HepG2 (cell line): ENCODE measurements around the gene MLYCD. TPM values are rescaled to one million over a fixed set of nuclear protein-coding genes. Genes with fewer than 3 reads are reported as not detected.

Experiments used
- ADNP ChIP-seq: sonication (generic); formaldehyde crosslinking; IDR thresholded peaks from 2 replicates; pipeline ENCODE4 v1.4.0; 2020; ENCODE audit warnings: missing genetic modification reagents
- ARHGAP35 ChIP-seq: sonication (generic); formaldehyde crosslinking; IDR thresholded peaks from 2 replicates; pipeline ENCODE4 v1.9.0; 2022; ENCODE audit warnings: mild to moderate bottlenecking, inconsistent platforms, moderate library complexity, missing genetic modification reagents, borderline replicate concordance
- CHD4 ChIP-seq: fragments of 200-600 bp; sonication (generic); IDR thresholded peaks from 2 replicates; pipeline ENCODE4 v1.7.0; 2017; ENCODE audit warnings: mild to moderate bottlenecking, low read length, borderline replicate concordance
- CREB3 ChIP-seq: sonication (generic); formaldehyde crosslinking; IDR thresholded peaks from 2 replicates; pipeline ENCODE4 v1.5.0; 2020; ENCODE audit warnings: missing genetic modification reagents
- KDM1A ChIP-seq: IDR thresholded peaks from 2 replicates; pipeline ENCODE4 v1.6.1; 2016; ENCODE audit warnings: missing compliant biosample characterization
- KDM5A ChIP-seq: fragments of 200-600 bp; sonication (generic); IDR thresholded peaks from 2 replicates; pipeline ENCODE4 v1.7.0; 2018; ENCODE audit warnings: antibody characterized with exemption, mild to moderate bottlenecking, low read length, borderline replicate concordance
- MTA1 ChIP-seq: sonication (generic); formaldehyde crosslinking; IDR thresholded peaks from 2 replicates; pipeline ENCODE4 v1.4.0; 2020; ENCODE audit warnings: missing genetic modification reagents, mild to moderate bottlenecking, borderline replicate concordance
- NCOA2 ChIP-seq: sonication (generic); formaldehyde crosslinking; IDR thresholded peaks from 2 replicates; pipeline ENCODE4 v1.8.0; 2022; ENCODE audit warnings: inconsistent platforms
- PAX8 ChIP-seq: sonication (generic); formaldehyde crosslinking; IDR thresholded peaks from 2 replicates; pipeline ENCODE4 v1.8.0; 2022; ENCODE audit warnings: mild to moderate bottlenecking, missing genetic modification reagents, borderline replicate concordance
- REPIN1 ChIP-seq: sonication (generic); formaldehyde crosslinking; IDR thresholded peaks from 2 replicates; pipeline ENCODE4 v1.8.0; 2022; ENCODE audit warnings: missing genetic modification reagents, low read depth, mild to moderate bottlenecking, borderline replicate concordance
- SMC3 ChIP-seq: IDR thresholded peaks from 2 replicates; pipeline ENCODE4 v1.6.1; 2011; ENCODE audit warnings: low read length, improper control_type of control experiment
- STAT5B ChIP-seq: sonication (generic); formaldehyde crosslinking; IDR thresholded peaks from 2 replicates; pipeline ENCODE4 v1.4.0; 2020; ENCODE audit warnings: missing genetic modification reagents
- TBL1XR1 ChIP-seq: fragments of 150-350 bp; IDR thresholded peaks from 2 replicates; pipeline ENCODE4 v1.6.1; 2014; ENCODE audit warnings: borderline replicate concordance, low read length; ENCODE audit not compliant: partially characterized antibody
- TSC22D2 ChIP-seq: sonication (generic); formaldehyde crosslinking; IDR thresholded peaks from 2 replicates; pipeline ENCODE4 v1.5.1; 2020; ENCODE audit warnings: missing genetic modification reagents, mild to moderate bottlenecking, borderline replicate concordance
- YEATS2 ChIP-seq: sonication (generic); formaldehyde crosslinking; IDR thresholded peaks from 2 replicates; pipeline ENCODE4 v1.4.0; 2020; ENCODE audit warnings: missing genetic modification reagents, borderline replicate concordance
- ZMYM2 ChIP-seq: sonication (generic); formaldehyde crosslinking; IDR thresholded peaks from 2 replicates; pipeline ENCODE4 v1.8.0; 2022; ENCODE audit warnings: mild to moderate bottlenecking, missing genetic modification reagents
- ZNF430 ChIP-seq: sonication (generic); formaldehyde crosslinking; IDR thresholded peaks from 2 replicates; pipeline ENCODE4 v1.9.0; 2021; ENCODE audit warnings: mild to moderate bottlenecking, missing genetic modification reagents
- ZNF451 ChIP-seq: sonication (generic); formaldehyde crosslinking; IDR thresholded peaks from 2 replicates; pipeline ENCODE4 v1.5.0; 2020; ENCODE audit warnings: mild to moderate bottlenecking, missing genetic modification reagents
- ZNF564 ChIP-seq: sonication (generic); formaldehyde crosslinking; IDR thresholded peaks from 2 replicates; pipeline ENCODE4 v1.8.1; 2023; ENCODE audit warnings: mild to moderate bottlenecking, missing genetic modification reagents
- ZNF609 ChIP-seq: sonication (generic); formaldehyde crosslinking; IDR thresholded peaks from 2 replicates; pipeline ENCODE4 v1.4.0; 2020; ENCODE audit warnings: mild to moderate bottlenecking, missing genetic modification reagents, borderline replicate concordance
- ZNF768 ChIP-seq: sonication (generic); formaldehyde crosslinking; IDR thresholded peaks from 2 replicates; pipeline ENCODE4 v1.4.0; 2020; ENCODE audit warnings: missing genetic modification reagents
- ZNF891 ChIP-seq: sonication (generic); formaldehyde crosslinking; IDR thresholded peaks from 2 replicates; pipeline ENCODE4 v1.5.0; 2020; ENCODE audit warnings: mild to moderate bottlenecking, missing genetic modification reagents
- ZXDC ChIP-seq: sonication (generic); formaldehyde crosslinking; IDR thresholded peaks from 2 replicates; pipeline ENCODE4 v1.5.0; 2020; ENCODE audit warnings: mild to moderate bottlenecking, missing genetic modification reagents
- polyA plus RNA-seq, 8 experiments: library from polyadenylated mRNA; depleted of rRNA in 3 of 8; stranded (reverse) in 7 of 8; unstranded in 1 of 8; fragments of >200 nt; fragmentation: Illumina TruSeq in 4 of 8; extraction: Trizol in 4 of 8; gene quantifications; 2 replicates each; pipeline versions ENCODE4 v1.2.1 to v1.2.3, GENCODE V29; 2011 to 2016; ENCODE audit warnings: low read depth in 4 of 8, missing spikeins in 1 of 8, mixed read lengths in 1 of 8; ENCODE audit not compliant: insufficient read depth in 1 of 8
- total RNA-seq, 5 experiments: library from RNA; depleted of rRNA; stranded (reverse); fragments of >200 nt; fragmentation: Illumina TruSeq; extraction: Trizol; gene quantifications; 2 replicates each; pipeline ENCODE4 v1.2.3, GENCODE V29; 2016; ENCODE audit warnings: low read depth in 1 of 5

MLYCD gene
- total and polyA plus RNA-seq, 2 of the 13 experiments (the other 11 are each of a cell fraction or from before 2014, with no cell fraction given), result 1.8 to 4.0 TPM

GRCh38 chr16:83952587-83952939 lies 53.6 kb downstream of the MLYCD start (continued):
- TF ChIP-seq ZNF564 (CRISPR knock-in tag) (no peak), ZNF609 (CRISPR knock-in tag) (no peak), CHD4 (peak; percentile 98), KDM5A (no peak), MTA1 (CRISPR knock-in tag) (no peak), REPIN1 (CRISPR knock-in tag) (no peak; the same call in 1 of the 2 replicates), CREB3 (no peak), YEATS2 (CRISPR knock-in tag) (no peak), ZNF451 (CRISPR knock-in tag) (no peak), NCOA2 (CRISPR knock-in tag) (no peak), ZNF430 (CRISPR knock-in tag) (no peak), TBL1XR1 (no peak), KDM1A (CRISPR knock-in tag) (peak; percentile 97), TSC22D2 (CRISPR knock-in tag) (no peak), ZNF891 (CRISPR knock-in tag) (no peak), ZNF768 (CRISPR knock-in tag) (0 out of 2 replicates have a peak, but pooled peaks have one; percentile 22), ARHGAP35 (CRISPR knock-in tag) (no peak), STAT5B (CRISPR knock-in tag) (no peak), ZXDC (CRISPR knock-in tag) (no peak), ZMYM2 (CRISPR knock-in tag) (0 out of 2 replicates have a peak, but pooled peaks have one; percentile 2), ADNP (CRISPR knock-in tag) (peak; percentile 65; the same call in 1 of the 2 replicates), PAX8 (CRISPR knock-in tag) (no peak), SMC3 (no peak)
